Neural cell (in vitro differentiated cells): ENCODE measurements around the gene DPF3.

Experiments used
- EP300 ChIP-seq: fragments of 450-650 bp; conservative IDR thresholded peaks from 2 replicates; pipeline ENCODE4 v1.6.1; 2014; ENCODE audit warnings: antibody characterized with exemption, mild to moderate bottlenecking, moderate library complexity; ENCODE audit not compliant: poor library complexity, severe bottlenecking
- EZH2 ChIP-seq: fragments of 200-600, 300-800 bp; shearing (Covaris generic), sonication (generic); IDR thresholded peaks from 2 replicates; pipeline ENCODE4 v1.6.1; 2014; ENCODE audit warnings: antibody characterized with exemption, low read length, borderline replicate concordance, mild to moderate bottlenecking; ENCODE audit not compliant: insufficient read depth, poor library complexity, severe bottlenecking
- MXI1 ChIP-seq: fragments of 450-650 bp; conservative IDR thresholded peaks from 2 replicates; pipeline ENCODE4 v1.6.1; 2014; ENCODE audit warnings: antibody characterized with exemption, mild to moderate bottlenecking; ENCODE audit not compliant: poor library complexity, severe bottlenecking
- POLR2AphosphoS5 ChIP-seq: IDR thresholded peaks from 2 replicates; pipeline ENCODE4 v1.6.1; 2012
- RAD21 ChIP-seq: fragments of 450-650 bp; conservative IDR thresholded peaks from 2 replicates; pipeline ENCODE4 v1.6.1; 2014; ENCODE audit warnings: antibody characterized with exemption, mild to moderate bottlenecking, moderate library complexity
- TF ChIP-seq, protein P1 (sequence below): fragments of 450-650 bp; IDR thresholded peaks from 2 replicates; pipeline ENCODE4 v1.5.1; 2014; ENCODE audit warnings: antibody characterized with exemption, mild to moderate bottlenecking, moderate library complexity; ENCODE audit not compliant: poor library complexity, severe bottlenecking

- TF ChIP-seq, protein P1, sequence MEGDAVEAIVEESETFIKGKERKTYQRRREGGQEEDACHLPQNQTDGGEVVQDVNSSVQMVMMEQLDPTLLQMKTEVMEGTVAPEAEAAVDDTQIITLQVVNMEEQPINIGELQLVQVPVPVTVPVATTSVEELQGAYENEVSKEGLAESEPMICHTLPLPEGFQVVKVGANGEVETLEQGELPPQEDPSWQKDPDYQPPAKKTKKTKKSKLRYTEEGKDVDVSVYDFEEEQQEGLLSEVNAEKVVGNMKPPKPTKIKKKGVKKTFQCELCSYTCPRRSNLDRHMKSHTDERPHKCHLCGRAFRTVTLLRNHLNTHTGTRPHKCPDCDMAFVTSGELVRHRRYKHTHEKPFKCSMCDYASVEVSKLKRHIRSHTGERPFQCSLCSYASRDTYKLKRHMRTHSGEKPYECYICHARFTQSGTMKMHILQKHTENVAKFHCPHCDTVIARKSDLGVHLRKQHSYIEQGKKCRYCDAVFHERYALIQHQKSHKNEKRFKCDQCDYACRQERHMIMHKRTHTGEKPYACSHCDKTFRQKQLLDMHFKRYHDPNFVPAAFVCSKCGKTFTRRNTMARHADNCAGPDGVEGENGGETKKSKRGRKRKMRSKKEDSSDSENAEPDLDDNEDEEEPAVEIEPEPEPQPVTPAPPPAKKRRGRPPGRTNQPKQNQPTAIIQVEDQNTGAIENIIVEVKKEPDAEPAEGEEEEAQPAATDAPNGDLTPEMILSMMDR, result no peak
- TF ChIP-seq MXI1 (no peak), RAD21 (no peak), EP300 (no peak), POLR2AphosphoS5 (no peak), EZH2 (no peak)
Measured at GRCh38 chr14:72796935-72797334, 97.0 kb downstream of the DPF3 start.
